OCI-LY7 (cell line): ENCODE measurements around the gene HSPA6.

Source experiments
- CTCF ChIP-seq: fragments of 200-600 bp; sonication (generic); conservative IDR thresholded peaks from 2 replicates; pipeline ENCODE4 v1.5.1; 2014; ENCODE audit warnings: mild to moderate bottlenecking, antibody characterized with exemption, low read length, moderate library complexity, mixed read lengths
- EZH2phosphoT487 ChIP-seq: fragments of 200-600 bp; sonication (generic); IDR thresholded peaks from 2 replicates; pipeline ENCODE4 v1.6.1; 2018; ENCODE audit warnings: low read depth, borderline replicate concordance, mild to moderate bottlenecking, mixed run types, antibody characterized with exemption, low read length, moderate library complexity, mixed read lengths

- no peak for TF ChIP-seq CTCF
- no peak for TF ChIP-seq EZH2phosphoT487
Observed at GRCh38 chr1:161497961-161498360, 26.4 kb upstream of the HSPA6 start.
